Neural cell (in vitro differentiated cells): ENCODE data around the gene PHB1. TPM values are rescaled to one million over a fixed set of nuclear protein-coding genes. Genes with fewer than 3 reads are reported as not detected.
"Not testable (repeated sequence)": the region's sequence is repeated elsewhere in the genome, so short reads cannot be mapped to it uniquely, and the experiment has no call there.

Experiments
- H2AFZ ChIP-seq: fragments of 200-600, 300-800 bp; sonication (generic), shearing (Covaris generic); 2 replicates; pipeline ENCODE4 v1.6.0; 2014; ENCODE audit warnings: low read depth, mild to moderate bottlenecking, antibody characterized with exemption, low read length, moderate library complexity
- H3F3A ChIP-seq: fragments of 200-600 bp; shearing (Covaris generic); 2 replicates; pipeline ENCODE4 v1.6.1; 2016; ENCODE audit warnings: mild to moderate bottlenecking, moderate library complexity, mixed read lengths, antibody characterized with exemption, low read length; ENCODE audit not compliant: insufficient read depth, poor library complexity, severe bottlenecking
- H3K27ac ChIP-seq: fragments of 200-600, 300-800 bp; sonication (generic), shearing (Covaris generic); 2 replicates; pipeline ENCODE4 v1.5.1; 2014; ENCODE audit warnings: mild to moderate bottlenecking, low read length, moderate library complexity
- H3K27me3 ChIP-seq: fragments of 300-800, 200-600 bp; sonication (generic), shearing (Covaris generic); 2 replicates; pipeline ENCODE4 v1.6.0; 2014; ENCODE audit warnings: mild to moderate bottlenecking, low read depth, low read length, moderate library complexity; ENCODE audit not compliant: insufficient read depth
- H3K36me3 ChIP-seq: fragments of 300-800, 200-600 bp; sonication (generic), shearing (Covaris generic); 2 replicates; pipeline ENCODE4 v1.5.1; 2014; ENCODE audit warnings: mild to moderate bottlenecking, antibody characterized with exemption, low read length, moderate library complexity; ENCODE audit not compliant: insufficient read depth
- H3K4me2 ChIP-seq: fragments of 300-800, 200-600 bp; sonication (generic), shearing (Covaris generic); 2 replicates; pipeline ENCODE4 v1.6.0; 2014; ENCODE audit warnings: mild to moderate bottlenecking, low read length
- H3K4me3 ChIP-seq: fragments of 300-800, 200-600 bp; sonication (generic), shearing (Covaris generic); 2 replicates; pipeline ENCODE4 v1.5.1; 2014; ENCODE audit warnings: mild to moderate bottlenecking, low read length, moderate library complexity
- H3K79me2 ChIP-seq: fragments of 200-600 bp; shearing (Covaris generic); replicated peaks from 2 replicates; pipeline ENCODE4 v1.6.0; 2014; ENCODE audit warnings: mild to moderate bottlenecking, low read length, moderate library complexity; ENCODE audit not compliant: insufficient read depth
- H3K9ac ChIP-seq: fragments of 300-800, 200-600 bp; sonication (generic), shearing (Covaris generic); 2 replicates; pipeline ENCODE4 v1.6.1; 2016; ENCODE audit warnings: mild to moderate bottlenecking, low read length, mixed read lengths
- H3K9me2 ChIP-seq: fragments of 200-600 bp; shearing (Covaris generic); 2 replicates; pipeline ENCODE4 v1.6.1; 2016; ENCODE audit warnings: mild to moderate bottlenecking, low read length, mixed read lengths; ENCODE audit not compliant: insufficient read depth
- H3K9me3 ChIP-seq: fragments of 200-600, 300-800 bp; sonication (generic), shearing (Covaris generic); 2 replicates; pipeline ENCODE4 v1.6.1; 2016; ENCODE audit warnings: mild to moderate bottlenecking, mixed run types, low read length, moderate library complexity, mixed read lengths
- H4K20me1 ChIP-seq: fragments of 200-600 bp; shearing (Covaris generic); 2 replicates; pipeline ENCODE4 v1.6.1; 2016; ENCODE audit warnings: mild to moderate bottlenecking, mixed run types; ENCODE audit not compliant: insufficient read depth
- EP300 ChIP-seq: fragments of 450-650 bp; conservative IDR thresholded peaks from 2 replicates; pipeline ENCODE4 v1.6.1; 2014; ENCODE audit warnings: antibody characterized with exemption, mild to moderate bottlenecking, moderate library complexity; ENCODE audit not compliant: poor library complexity, severe bottlenecking
- EZH2 ChIP-seq: fragments of 200-600, 300-800 bp; shearing (Covaris generic), sonication (generic); IDR thresholded peaks from 2 replicates; pipeline ENCODE4 v1.6.1; 2014; ENCODE audit warnings: antibody characterized with exemption, low read length, borderline replicate concordance, mild to moderate bottlenecking; ENCODE audit not compliant: insufficient read depth, poor library complexity, severe bottlenecking
- MXI1 ChIP-seq: fragments of 450-650 bp; conservative IDR thresholded peaks from 2 replicates; pipeline ENCODE4 v1.6.1; 2014; ENCODE audit warnings: antibody characterized with exemption, mild to moderate bottlenecking; ENCODE audit not compliant: poor library complexity, severe bottlenecking
- POLR2AphosphoS5 ChIP-seq: IDR thresholded peaks from 2 replicates; pipeline ENCODE4 v1.6.1; 2012
- RAD21 ChIP-seq: fragments of 450-650 bp; conservative IDR thresholded peaks from 2 replicates; pipeline ENCODE4 v1.6.1; 2014; ENCODE audit warnings: antibody characterized with exemption, mild to moderate bottlenecking, moderate library complexity
- REST ChIP-seq: IDR thresholded peaks from 2 replicates; pipeline ENCODE4 v1.6.1; 2012; ENCODE audit warnings: borderline replicate concordance
- SMC3 ChIP-seq: fragments of 450-650 bp; conservative IDR thresholded peaks from 2 replicates; pipeline ENCODE4 v1.6.1; 2014; ENCODE audit warnings: antibody characterized with exemption, mild to moderate bottlenecking, moderate library complexity; ENCODE audit not compliant: poor library complexity
- TAF1 ChIP-seq: IDR thresholded peaks from 2 replicates; pipeline ENCODE4 v1.6.1; 2012; ENCODE audit warnings: low read depth
- polyA plus RNA-seq: library from polyadenylated mRNA; depleted of rRNA; stranded (reverse); fragments of >200 nt; gene quantifications from 2 replicates; pipeline ENCODE4 v1.2.3, GENCODE V29; 2014
- TF ChIP-seq, protein P1 (sequence below): fragments of 450-650 bp; IDR thresholded peaks from 2 replicates; pipeline ENCODE4 v1.5.1; 2014; ENCODE audit warnings: antibody characterized with exemption, mild to moderate bottlenecking, moderate library complexity; ENCODE audit not compliant: poor library complexity, severe bottlenecking

PHB1 gene
- polyA plus RNA-seq, 1 donor from 2014 or later: 99.0 TPM

- Histone ChIP-seq H3K27ac (no peak overlapping the region), H3K9me3 (no peaks in the 10 kb centered on the region), H4K20me1 (no peaks in the 10 kb centered on the region), H3K79me2 (peaks cover under 1% of the 10 kb centered on the region), H3K36me3 (no peaks in the 10 kb centered on the region), H2AFZ (no peak overlapping the region), H3K27me3 (no peaks in the 10 kb centered on the region), H3F3A (no peaks in the 10 kb centered on the region), H3K4me2 (no peak overlapping the region), H3K9ac (no peak overlapping the region), H3K9me2 (no peaks in the 10 kb centered on the region), H3K4me3 (no peak overlapping the region)
- TF ChIP-seq EP300 (no peak), RAD21 (no peak), MXI1 (no peak), TAF1 (no peak), EZH2 (no peak), POLR2AphosphoS5 (no peak), REST (no peak), SMC3 (no peak)
- TF ChIP-seq, protein P1, sequence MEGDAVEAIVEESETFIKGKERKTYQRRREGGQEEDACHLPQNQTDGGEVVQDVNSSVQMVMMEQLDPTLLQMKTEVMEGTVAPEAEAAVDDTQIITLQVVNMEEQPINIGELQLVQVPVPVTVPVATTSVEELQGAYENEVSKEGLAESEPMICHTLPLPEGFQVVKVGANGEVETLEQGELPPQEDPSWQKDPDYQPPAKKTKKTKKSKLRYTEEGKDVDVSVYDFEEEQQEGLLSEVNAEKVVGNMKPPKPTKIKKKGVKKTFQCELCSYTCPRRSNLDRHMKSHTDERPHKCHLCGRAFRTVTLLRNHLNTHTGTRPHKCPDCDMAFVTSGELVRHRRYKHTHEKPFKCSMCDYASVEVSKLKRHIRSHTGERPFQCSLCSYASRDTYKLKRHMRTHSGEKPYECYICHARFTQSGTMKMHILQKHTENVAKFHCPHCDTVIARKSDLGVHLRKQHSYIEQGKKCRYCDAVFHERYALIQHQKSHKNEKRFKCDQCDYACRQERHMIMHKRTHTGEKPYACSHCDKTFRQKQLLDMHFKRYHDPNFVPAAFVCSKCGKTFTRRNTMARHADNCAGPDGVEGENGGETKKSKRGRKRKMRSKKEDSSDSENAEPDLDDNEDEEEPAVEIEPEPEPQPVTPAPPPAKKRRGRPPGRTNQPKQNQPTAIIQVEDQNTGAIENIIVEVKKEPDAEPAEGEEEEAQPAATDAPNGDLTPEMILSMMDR: no peak
These were observed 49.0 kb downstream of the PHB1 start for GRCh38 chr17:49365667-49366066.

DNA sequence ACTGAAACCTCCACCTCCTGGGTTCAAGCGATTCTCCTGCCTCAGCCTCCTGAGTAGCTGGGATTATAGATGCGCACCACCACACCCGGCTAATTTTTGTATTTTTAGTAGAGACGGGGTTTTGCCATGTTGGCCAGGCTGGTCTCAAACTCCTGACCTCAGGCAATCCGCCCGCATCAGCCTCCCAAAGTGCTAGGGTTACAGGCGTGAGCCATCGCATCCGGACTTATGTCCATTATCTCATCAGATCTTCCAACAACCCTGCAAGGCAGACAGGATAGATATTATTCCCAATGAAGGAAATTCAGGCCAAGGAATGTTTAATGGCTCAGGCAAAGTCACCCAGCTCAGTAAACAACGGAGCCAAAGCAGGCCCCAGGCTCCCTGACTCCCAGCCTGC, 49.6 kb downstream of the PHB1 start:
- not testable (repeated sequence) for H2AFZ ChIP-seq, H3F3A ChIP-seq, H3K9me2 ChIP-seq, H4K20me1 ChIP-seq, H3K27ac ChIP-seq, H3K36me3 ChIP-seq, H3K4me3 ChIP-seq, H3K27me3 ChIP-seq, H3K9me3 ChIP-seq, H3K9ac ChIP-seq, H3K4me2 ChIP-seq, H3K79me2 ChIP-seq

DNA sequence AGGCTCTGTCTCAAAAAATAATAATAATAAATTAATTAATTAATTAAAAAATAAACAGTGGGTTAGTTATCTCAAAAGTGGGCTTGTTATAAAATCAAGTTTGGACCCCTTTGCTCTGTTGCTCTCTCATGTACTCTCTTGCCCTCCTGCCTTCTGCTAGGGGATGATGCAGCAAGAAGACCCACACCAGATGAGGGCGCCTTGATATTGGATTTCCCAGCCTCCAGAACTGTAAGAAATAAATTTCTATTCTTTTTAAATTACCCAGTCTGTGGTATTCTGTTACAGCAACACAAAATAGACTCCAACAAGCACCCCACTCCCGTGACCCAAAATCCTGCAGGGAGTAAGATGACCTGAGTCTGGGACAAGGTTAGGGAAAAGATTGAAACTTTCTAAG, 50.6 kb downstream of the PHB1 start:
- Histone ChIP-seq H3F3A (no peaks in the 10 kb centered on the region), H3K9me3 (no peaks in the 10 kb centered on the region), H4K20me1 (no peaks in the 10 kb centered on the region), H3K9me2 (no peaks in the 10 kb centered on the region), H2AFZ (no peak overlapping the region), H3K9ac (no peak overlapping the region), H3K27ac (no peak overlapping the region), H3K27me3 (no peaks in the 10 kb centered on the region), H3K79me2 (peaks cover 16% of the 10 kb centered on the region), H3K4me2 (no peak overlapping the region), H3K36me3 (no peaks in the 10 kb centered on the region), H3K4me3 (no peak overlapping the region)
- TF ChIP-seq TAF1: no peak
- TF ChIP-seq POLR2AphosphoS5: no peak
- TF ChIP-seq MXI1: no peak
- no peak for TF ChIP-seq EZH2
- no peak for TF ChIP-seq RAD21
- no peak for TF ChIP-seq EP300
- TF ChIP-seq SMC3: no peak
